ENCODE measurements around the gene ZNF567.

DNA sequence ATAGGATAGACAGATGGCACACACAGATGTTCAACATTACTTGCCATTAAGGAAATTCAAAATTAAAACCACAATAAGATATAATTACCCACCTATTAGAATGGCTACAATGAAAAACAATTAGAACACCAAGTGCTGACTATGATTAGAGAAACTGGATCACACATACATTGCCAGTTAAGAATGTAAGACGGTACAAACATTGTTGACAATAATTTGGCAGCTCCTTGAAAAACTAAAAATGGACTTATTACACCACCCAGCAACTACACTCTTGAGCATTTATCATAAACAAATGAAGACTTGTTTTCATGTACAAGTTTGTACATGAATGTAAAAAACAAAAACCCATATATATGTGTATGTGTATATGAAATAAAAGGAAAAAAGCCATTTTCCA, 34.5 kb upstream of the ZNF567 start:
- TF ChIP-seq CTCF (IDR thresholded peaks at IDR 0.05): no peak
- TF ChIP-seq POLR2A (IDR thresholded peaks at IDR 0.05): no peak

Measured in uterus (tissue), 2 donors.